SHP77 (cell line): ENCODE measurements around the gene ZCCHC18.
A peak's percentile ranks its signal among the peaks of the same experiment; 100 is the strongest.
"Not testable (repeated sequence)": the region's sequence is repeated elsewhere in the genome, so short reads cannot be mapped to it uniquely, and the experiment has no call there.

Experiments
- DNase-seq, 2 experiments: peaks; one replicate each; lab custom pipeline; 2025; lab: John Stamatoyannopoulos, UW

The ZCCHC18 gene

DNA sequence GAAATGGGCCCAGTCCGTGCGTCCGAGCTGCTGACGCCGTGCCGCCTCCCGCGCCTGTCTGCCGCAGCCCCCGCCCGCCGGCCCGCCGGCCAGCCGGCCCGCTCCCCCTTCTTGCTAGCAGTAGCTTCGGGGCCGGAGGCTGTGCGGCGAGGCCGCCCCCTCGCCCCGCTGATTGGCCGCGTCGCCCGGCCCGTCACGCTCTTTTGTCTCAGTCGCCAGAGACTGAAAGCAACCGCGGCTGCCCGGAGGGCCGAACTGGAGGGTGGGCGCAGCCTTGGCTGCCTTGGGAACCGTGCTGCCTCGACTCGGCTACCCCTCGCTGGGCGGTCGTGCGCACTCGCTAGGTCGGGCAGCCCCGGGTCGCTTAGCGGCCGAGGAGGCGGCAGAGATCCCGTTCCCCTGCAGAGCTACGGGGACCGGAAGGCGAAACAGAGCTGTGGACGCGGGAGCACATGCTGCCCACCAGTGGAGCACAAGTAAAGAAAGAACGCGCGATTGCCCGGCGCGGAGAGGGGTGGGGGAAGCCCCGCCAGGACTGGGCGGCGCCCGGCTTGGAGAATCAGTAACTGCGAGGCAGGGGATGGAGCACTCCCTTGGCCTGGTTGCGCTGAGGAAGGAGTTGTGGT is at the start of gene ZCCHC18:
Gene ZCCHC18 (plus strand): TSS at position 198 of the 626 bp plus-strand sequence. CDS start 1,589 bp downstream, outside the sequence.
- peak; percentile 18 to 50 for DNase-seq

DNA sequence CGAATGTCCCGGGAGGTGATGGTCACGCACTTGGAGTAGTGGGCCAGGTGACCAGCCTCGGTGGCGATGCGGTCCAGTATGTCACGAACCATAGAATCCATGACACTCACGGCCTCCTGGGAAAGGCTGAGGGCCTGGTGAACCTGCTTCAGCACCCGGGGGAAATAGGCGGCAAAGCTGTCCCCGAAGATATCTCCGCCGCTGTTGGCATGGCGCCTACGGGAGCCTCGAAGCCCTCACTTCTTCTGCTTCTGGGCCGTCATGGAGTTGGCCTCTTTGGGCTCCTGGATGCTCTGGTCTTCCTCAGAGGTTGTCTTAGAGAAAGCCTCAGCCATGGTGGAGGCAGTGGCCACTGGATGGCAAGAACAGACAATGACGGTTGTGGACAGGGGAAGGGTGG is 49.7 kb upstream of the ZCCHC18 start:
- DNase-seq, result not testable (repeated sequence)

DNA sequence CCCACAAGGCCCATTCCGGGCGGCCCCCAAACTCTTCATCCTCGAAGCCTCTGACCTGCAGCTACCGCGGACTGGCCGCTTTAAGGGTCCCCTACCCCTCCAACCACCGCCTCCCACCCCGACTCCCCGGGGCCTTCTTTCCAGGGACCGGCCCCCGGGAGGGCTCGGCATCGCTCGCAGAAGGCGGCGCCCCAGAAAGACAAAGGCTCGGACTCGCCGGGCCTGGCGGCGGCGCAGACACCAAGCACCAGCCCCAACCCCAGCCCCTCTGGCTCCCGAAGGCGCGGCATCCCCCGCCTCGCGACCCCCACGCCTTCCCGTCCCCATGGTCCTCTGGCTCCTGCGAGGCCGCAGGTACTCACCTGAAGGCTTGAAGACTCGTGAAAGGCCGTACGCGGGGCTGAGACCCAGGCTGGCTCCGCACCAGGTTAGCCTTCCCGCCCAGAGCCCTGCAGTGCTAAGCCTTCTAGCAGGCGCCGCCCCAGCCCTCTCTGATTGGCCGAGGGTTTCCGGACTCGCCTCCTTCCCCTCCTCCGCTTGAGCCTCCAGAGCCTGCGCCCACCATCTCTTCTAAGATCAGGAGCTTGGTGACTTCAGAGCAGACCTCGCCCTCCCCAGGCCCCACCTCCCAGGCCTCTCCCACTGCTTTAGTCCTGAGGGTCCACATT is 36.4 kb upstream of the ZCCHC18 start, which contains the start of gene TMSB15C:
Gene TMSB15C (minus strand): TSS at position 459 of the 668 bp plus-strand sequence.
- DNase-seq, result not testable (repeated sequence)

DNA sequence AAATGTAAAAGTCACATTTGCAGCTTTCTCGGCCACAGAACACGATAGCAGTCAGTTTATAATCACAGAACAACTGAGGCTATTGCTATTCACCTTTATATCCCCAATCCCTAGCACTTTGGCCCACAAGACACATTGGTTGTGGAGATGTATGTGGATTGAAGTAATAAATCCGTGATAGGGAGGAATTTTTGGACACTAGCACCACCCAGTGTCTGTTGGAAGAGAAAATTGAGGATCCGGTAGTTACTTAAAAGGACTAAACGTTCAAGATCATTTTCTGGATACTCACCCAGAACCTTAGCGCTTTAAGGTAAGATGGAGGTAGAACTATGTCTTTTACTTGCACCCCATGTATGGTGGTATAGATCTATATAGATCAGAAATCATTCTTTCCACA is 34.5 kb upstream of the ZCCHC18 start:
- not testable (repeated sequence) for DNase-seq

DNA sequence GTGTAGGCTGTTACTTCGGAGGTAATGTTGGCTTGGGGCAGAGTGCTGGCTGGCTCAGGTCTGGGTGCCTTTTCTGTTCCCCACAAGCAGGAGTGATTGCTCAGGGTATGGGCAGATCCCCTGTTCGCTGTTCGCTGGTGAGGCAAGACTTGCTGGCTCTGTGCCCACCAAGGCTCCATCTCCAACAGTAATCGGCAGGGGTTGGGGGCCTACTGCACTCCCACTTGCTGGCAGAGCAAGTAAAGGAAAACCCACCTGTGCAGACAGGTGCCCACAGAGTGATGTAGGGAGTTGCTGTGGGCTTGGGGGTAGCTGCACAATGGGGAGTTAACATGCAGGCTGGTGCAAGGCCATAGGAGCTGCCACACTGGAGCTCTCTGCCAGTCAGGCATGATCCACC is 28.3 kb upstream of the ZCCHC18 start:
- DNase-seq, result no peak

DNA sequence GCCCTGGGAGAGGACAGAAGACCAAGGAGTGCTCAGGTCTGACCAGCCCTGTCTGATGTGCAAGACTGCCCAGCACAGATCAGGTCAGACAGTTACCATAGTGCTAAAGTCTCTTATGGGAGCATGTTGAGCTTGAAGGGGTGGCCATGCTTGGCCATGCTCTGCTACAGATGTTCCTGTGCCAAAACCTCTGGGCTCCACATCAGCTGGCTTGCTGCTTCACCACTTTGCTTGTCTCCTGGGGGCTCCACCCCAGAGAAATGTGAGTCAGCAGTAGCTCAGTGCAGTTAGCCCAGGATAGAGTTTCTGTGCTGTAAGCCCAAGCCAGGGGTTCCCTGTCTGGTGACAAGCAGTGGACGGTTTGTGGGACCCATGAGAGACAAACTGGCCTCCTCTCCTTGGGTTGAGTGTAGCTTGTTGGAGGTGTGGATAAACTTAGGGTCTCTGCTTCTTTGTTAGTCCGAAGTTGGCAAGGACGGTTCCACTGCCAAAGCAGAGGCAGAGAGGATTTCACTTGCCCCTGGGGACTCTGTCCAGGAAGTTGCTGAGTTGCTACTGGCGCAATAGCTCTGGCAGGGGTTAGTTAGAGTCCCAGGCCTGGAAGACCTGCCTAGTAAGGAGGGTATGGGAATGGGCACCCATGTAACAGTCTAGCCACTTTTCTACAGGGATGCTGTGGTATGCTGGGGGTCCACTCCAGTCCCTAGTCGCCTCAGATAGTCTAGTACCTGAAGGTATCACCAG is 27.6 kb upstream of the ZCCHC18 start:
- no peak for DNase-seq

DNA sequence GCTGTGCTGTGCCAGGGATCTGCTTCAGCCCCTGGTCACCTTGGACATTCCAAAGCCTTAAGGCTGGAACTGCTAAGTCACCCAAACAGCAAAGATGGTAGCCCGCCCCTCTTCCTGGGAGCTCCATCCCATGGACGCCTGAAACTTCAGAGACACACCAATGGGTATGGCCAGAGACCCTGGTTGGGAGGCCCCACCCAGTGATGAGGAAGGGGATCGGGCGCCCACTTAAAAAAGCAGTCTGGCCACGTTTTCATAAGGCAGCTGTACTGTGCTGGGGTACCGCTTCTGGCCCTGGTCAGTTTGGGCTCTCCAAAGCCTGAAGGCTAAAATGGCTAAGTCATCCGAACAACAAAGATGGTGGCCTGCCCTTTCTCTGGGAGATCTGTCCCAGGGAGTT is 26.8 kb upstream of the ZCCHC18 start:
- DNase-seq, result no peak

DNA sequence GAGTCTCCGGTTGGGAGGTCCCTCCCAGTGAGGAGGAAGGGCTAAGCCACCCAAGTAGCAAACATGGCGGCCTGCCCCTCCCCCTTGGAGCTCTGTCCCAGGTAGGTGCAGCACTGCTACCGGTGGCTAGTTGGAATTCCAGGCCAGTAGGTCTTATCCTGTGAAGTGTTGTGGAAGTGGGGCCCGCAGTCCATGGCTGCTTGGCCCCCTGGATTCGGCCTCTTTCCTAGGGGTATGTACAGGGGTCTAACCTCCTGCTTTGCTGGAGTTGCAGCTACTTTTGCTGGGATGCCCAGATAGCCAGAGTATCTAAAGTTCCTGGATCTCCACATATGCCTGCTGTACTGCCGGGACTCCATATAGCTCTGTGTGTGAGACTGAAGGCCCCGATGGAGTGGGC is 26.4 kb upstream of the ZCCHC18 start:
- no peak for DNase-seq

DNA sequence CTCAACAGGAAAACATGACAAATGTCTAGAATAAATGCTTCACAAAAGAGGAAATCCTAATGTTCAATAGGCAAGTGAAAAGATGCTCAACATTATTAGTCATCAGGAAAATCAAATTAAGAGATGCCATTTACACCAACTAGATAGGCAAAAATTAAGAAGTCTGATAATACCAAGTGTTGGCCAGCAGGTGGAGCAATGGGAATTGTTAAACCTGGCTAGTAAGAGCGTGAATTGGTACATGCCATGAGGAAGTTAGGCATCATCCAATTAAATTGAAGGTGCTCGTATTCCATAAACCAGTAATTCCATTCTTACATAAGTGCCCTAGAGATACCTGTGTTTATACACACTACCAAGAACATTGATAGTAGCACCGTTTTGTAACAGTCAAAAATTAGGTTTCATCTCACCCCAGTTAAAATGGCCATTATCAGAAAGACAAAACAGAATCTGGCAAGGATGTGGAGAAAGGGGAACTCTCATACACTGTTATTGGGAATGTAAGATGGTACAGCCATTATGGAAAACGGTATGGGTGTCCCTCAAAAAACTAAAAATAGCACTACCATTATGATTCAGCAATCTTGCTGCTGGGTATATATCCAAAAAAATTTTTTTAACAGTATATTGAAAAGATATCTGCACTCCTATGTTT is 14.0 kb upstream of the ZCCHC18 start:
- peak; percentile 13 to 61 for DNase-seq

DNA sequence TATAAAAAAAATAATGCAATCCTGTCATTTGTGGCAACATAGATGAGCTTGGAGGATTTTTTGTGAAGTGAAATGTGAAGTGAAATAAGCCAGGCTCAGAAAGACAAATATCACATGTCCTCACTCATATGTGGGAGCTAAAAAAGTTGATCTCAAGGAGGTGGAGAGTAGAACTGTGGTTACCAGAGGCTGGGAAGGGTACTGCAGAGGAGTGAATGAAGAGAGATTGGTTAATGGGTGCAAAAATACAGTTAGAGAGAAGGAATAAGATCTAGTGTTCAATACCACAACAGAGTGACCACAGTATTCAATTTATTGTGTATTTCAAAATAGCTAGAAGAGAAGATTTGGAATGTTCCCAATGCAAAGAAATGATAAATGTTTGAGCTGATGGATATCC is 13.4 kb upstream of the ZCCHC18 start:
- no peak for DNase-seq

DNA sequence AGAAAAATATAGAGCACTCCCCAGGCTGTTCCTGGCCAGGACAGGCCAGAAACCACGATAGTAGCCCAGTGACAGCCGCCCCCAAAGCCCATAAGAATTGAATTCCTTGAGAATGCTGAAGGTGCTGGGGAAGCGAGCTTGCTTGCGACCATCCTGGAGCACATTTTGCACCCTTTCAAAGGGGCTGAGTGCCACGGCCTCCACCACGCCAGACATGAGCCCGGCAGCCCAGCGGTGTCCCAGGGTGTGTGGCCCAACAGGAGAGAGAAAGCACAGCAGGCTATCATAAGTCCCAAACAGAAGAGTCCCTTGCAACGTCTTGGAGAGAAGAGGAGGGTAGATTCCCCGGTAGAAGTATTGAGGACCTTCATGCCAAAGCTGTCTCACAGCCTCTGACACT is 7.6 kb upstream of the ZCCHC18 start:
- DNase-seq, result no peak

DNA sequence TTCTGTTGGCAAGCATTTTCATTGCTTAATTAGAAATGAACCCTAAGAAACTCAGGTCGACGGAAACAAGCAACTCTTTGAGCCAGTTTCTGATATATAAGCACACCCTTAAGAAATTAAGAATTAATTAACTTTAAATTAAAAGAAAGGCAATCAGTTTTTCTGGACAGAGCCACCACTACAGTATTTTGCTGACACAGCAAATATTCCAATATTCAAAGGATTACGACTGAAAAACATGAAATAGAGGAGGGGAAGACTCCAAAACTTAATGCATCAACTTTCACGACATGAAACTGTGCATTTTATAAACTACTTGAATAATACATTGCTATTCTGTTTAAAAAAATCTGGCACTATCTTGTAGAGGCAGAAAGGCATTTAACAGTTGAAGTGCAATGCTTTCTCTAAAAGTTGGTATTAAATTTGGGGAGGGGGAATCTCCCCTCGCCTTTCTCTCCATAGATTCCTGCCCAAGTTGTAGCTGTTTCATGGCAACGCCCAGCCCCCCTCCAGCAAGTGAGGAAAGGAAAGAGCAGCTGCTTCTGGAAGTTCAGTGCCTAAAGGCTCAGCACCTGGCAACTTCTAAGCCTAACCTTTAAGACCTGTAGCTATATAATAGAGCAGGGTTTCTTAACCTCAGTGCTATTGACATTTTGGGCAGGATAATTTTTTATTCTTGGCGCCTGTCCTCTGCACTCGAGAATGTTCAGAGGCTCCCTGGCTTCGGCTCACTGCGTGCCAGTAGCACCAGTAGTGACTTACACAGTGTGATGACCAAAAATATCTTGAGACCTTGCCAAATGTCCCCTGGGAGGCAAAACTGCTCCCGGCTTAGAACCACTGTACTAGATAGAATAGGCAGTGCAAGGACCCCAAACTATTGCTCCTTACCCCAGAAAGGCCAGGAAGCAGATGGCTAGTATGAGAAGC is 6.7 kb upstream of the ZCCHC18 start:
- DNase-seq, result no peak

DNA sequence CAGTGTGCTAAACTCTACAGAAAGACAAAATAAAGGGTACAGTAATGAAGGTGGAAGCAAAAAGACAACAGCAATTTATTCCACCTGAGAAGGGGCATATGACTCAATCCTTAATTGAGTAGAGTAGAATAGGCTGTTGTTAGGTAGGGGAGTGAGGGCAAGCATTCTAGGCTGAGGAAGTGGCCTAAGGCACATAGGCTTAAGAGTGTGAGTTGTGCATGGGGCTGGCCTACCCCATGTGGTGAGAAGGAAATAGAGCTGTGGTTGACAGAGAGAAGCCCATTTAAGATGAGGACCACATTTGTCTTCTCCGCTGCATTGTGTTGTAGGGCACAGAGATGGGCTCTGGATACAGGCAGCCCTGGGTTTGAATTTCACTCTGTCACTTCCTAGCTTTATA is 3.4 kb upstream of the ZCCHC18 start:
- no peak for DNase-seq

DNA sequence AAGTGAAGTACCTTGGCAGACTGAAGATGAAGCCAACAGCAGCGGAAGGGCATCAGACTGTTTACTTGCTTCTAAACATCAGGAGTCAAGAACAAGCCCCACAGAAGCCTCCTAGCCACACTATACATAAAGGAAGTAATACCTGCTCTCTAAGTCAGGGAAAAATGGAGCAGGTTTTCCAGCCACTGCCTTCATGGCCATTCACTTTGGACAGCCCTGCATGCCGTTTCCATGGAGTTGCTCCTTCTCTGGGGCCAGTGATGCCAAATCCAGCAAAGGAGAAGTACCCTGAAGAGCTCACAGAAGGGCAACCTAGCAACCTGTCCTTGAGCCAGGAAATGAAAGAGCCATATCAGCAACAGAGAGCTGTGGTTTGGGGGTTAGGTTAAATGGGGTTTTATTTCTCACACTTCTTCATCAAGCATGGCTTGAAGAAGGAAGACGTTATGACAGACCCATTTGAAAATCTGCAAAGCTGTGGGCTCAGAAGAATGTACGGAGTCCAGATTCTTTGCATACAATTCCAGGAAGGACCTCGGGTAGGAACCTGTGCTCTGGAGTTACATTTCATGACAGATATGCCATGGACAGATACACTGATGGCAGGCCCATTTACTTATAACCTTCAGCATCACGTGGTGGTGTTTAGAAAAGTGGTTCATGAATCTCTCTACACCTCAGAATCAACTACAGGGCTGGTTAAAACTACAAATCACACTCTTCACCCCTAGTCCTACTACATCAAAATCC is 1.7 kb upstream of the ZCCHC18 start:
- not testable (repeated sequence) for DNase-seq

DNA sequence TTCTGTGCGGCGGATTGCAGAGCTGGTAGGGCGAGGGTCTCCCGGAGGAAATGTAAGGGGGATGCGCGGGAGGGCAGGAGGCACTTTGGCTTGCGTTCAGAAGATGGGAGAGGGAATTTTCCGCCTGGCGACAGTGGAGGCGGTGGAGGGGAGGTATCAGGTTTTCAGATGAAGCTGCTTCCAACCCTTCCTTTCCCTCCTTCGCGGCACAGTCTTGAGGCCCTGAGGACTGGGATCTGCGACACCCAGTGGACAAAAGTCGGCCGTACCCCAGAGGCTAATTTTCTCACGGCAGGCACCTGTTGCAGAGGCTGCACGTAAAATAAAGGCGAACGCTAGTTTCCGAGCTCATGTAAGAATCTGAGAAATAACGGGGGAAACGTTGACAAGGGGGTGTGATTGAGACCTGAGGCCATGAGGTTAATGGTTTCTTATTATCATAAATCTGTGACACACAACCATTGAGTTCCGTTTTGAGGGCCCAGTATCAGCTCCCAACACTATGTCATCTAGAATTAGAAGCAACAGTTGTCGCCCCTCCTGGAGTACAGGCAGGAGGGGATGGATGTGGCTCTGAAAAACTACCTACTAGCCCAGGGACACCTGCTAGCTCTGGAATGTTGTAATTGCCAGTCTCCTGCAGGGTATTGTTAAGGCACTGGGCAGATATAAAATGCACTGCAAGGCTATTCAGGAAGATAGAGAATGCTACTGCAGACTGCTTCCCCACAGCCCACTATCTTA is 1.1 kb downstream of the ZCCHC18 start:
- peak; percentile 26 to 33 for DNase-seq

DNA sequence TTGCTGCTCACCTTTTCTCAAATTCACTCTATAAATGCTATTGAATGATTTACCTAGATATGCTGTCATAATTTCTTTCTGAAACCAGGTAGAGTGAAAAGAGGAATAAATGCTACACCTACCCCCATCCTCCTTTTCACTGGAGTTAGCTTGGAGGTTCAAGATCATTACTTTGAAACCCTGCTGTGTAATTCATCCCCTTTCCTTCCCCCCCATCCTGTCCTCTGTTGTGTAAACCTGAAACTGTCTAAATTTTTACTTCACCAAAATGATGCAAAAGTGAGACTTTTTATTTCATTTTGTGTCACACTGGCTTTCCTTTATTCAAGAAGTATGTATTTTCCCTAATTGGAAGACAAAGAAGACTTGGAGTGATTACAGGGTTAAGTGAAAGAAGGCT is 5.4 kb downstream of the ZCCHC18 start:
- DNase-seq, result no peak

DNA sequence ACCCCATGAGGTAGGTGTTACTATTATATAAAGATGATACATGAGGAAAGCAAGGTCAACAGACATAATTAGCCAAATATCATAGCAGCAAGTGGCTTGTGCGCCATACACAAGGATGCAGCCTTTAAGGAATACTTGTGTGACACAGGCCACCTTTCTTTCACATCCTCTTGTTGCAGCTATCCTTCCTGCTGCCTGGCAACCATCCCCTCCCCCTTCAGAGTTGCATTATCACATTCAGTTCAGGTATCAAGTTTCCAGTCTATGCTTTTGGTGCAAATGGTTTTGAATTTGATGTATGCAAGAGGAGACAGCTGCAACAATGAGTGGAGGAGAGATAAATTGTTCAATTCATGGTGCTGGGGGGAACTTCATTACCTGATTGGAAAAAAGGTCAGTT is 6.4 kb downstream of the ZCCHC18 start:
- DNase-seq, result peak in 1 of 2 experiments; percentile 1

DNA sequence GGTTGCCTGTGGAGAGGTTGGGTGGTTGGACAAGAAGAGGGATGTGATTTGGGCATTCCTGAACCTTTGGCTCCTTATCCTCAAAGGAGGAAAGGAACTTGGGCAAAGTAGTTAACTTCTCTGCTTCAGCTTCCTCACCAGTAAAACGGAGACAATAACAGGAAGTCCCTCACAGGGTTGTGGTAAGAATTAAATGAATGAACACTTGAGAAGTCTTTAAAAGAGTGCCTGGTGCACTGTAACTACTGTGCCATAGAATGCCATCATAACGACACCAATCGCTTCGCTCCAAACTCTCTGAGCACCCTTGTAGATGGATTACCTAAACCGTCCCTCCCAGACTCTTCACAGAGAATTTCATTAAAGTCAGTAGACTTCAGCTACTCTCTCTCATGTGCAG is 10.5 kb downstream of the ZCCHC18 start:
- no peak for DNase-seq

DNA sequence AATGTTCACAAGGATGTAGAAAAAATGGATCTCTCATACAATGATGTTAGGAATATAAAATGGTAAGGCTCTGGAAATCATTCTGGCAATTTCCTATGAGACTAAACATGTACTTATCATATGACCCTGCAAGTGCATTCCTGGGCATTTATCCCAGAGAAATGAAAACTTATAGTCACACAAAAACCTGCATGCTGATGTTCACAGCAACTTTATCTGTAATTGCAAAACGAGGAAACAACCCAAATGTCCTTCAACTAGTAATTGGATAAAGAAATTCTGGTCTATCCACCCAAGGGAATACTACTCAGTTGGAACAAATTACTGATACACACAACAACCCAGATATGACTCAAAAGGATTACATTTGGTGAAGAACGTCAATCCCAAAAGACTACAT is 14.5 kb downstream of the ZCCHC18 start:
- no peak for DNase-seq

DNA sequence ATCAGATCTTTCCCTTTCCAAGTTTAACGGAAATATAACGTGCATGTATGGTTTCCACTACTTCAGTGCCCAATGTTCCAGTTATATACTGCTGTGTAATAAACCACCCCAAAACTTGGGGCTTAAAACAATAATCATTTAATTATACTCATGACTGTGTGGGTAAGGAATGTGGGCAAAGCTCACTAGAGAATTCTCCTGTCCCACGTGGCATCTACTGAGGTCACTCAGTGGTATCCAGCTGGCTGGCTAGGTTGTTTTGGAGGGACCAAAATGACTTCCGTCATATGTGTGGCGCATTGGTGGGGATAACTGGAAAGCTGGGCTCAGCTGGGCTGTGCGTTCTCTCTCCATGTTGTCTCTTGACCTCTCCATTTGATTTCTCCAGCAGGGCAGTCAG is 18.5 kb downstream of the ZCCHC18 start:
- DNase-seq, result no peak
